Liver (tissue), 9 donors: Measurements from ENCODE around the gene ARHGAP28. TPM values are rescaled to one million over a fixed set of nuclear protein-coding genes. Genes with fewer than 3 reads are reported as not detected.

Source experiments
- DNase-seq: peaks from one replicate; pipeline ENCODE4 v3.0.0-alpha.2; 2017; ENCODE audit warnings: low spot score
- H3K27ac ChIP-seq, 2 donors: one replicate each; pipeline ENCODE4 v1.7.0; 2013; ENCODE audit warnings: inconsistent platforms in 2 of 2, low read length in 2 of 2, control low read depth in 1 of 2, low read depth in 1 of 2, mild to moderate bottlenecking in 1 of 2
- H3K27me3 ChIP-seq, 4 donors: one replicate each; pipeline versions ENCODE4 v1.6.1 to v1.7.0; 2013; ENCODE audit warnings: low read length in 3 of 4, inconsistent platforms in 1 of 4, mild to moderate bottlenecking in 1 of 4, moderate library complexity in 1 of 4; ENCODE audit not compliant: control insufficient read depth in 4 of 4, insufficient read depth in 4 of 4
- H3K36me3 ChIP-seq, 4 donors: one replicate each; pipeline versions ENCODE4 v1.6.1 to v1.7.0; 2013; ENCODE audit warnings: low read length in 3 of 4, mild to moderate bottlenecking in 3 of 4, low read depth in 1 of 4, moderate library complexity in 1 of 4; ENCODE audit not compliant: control insufficient read depth in 4 of 4, insufficient read depth in 3 of 4
- H3K4me1 ChIP-seq, 4 donors: one replicate each; pipeline versions ENCODE4 v1.6.1 to v1.7.0; 2013; ENCODE audit warnings: low read length in 3 of 4, mild to moderate bottlenecking in 3 of 4, moderate library complexity in 1 of 4; ENCODE audit not compliant: control insufficient read depth in 4 of 4, insufficient read depth in 4 of 4
- H3K4me3 ChIP-seq, 3 donors: one replicate each; pipeline versions ENCODE4 v1.6.1 to v1.7.0; 2013; ENCODE audit warnings: low read length in 3 of 3, control low read depth in 1 of 3, low read depth in 1 of 3, mild to moderate bottlenecking in 1 of 3
- H3K9ac ChIP-seq, 2 donors: one replicate each; pipeline ENCODE4 v1.7.0; 2013; ENCODE audit warnings: low read length in 2 of 2, mild to moderate bottlenecking in 2 of 2, moderate library complexity in 2 of 2, control low read depth in 1 of 2, low read depth in 1 of 2
- H3K9me3 ChIP-seq, 4 donors: one replicate each; pipeline versions ENCODE4 v1.6.1 to v1.7.0; 2013; ENCODE audit warnings: low read length in 3 of 4; ENCODE audit not compliant: control insufficient read depth in 4 of 4
- CTCF ChIP-seq: fragments of 150-350 bp; IDR thresholded peaks from 2 replicates; pipeline ENCODE4 v1.5.1; 2017; ENCODE audit warnings: improper control_type of control experiment, low read depth, low read length; ENCODE audit not compliant: missing input control
- EGR1 ChIP-seq, 2 donors: IDR thresholded peaks; 2 replicates each; pipeline ENCODE4 v1.6.1; 2016 to 2018; ENCODE audit warnings: antibody characterized with exemption in 2 of 2, low read depth in 2 of 2
- FOXA1 ChIP-seq: IDR thresholded peaks from 2 replicates; pipeline ENCODE4 v1.6.1; 2016; ENCODE audit warnings: antibody characterized with exemption
- GABPA ChIP-seq, 2 donors: IDR thresholded peaks in 1 of 2; conservative IDR thresholded peaks in 1 of 2; 2 replicates each; pipeline ENCODE4 v1.6.1; 2016; ENCODE audit warnings: antibody characterized with exemption in 2 of 2, mild to moderate bottlenecking in 1 of 2, moderate library complexity in 1 of 2
- HNF4G ChIP-seq: IDR thresholded peaks from 2 replicates; pipeline ENCODE4 v1.6.1; 2016; ENCODE audit warnings: antibody characterized with exemption
- JUND ChIP-seq, 2 donors: IDR thresholded peaks; 2 replicates each; pipeline ENCODE4 v1.6.1; 2016; ENCODE audit warnings: antibody characterized with exemption in 2 of 2
- MAX ChIP-seq: IDR thresholded peaks from 2 replicates; pipeline ENCODE4 v1.6.1; 2016; ENCODE audit warnings: antibody characterized with exemption
- NR2F2 ChIP-seq: IDR thresholded peaks from 2 replicates; pipeline ENCODE4 v1.6.1; 2016; ENCODE audit warnings: antibody characterized with exemption
- RAD21 ChIP-seq, 2 donors: IDR thresholded peaks; 2 replicates each; pipeline ENCODE4 v1.6.1; 2016; ENCODE audit warnings: antibody characterized with exemption in 2 of 2, mild to moderate bottlenecking in 2 of 2
- REST ChIP-seq: IDR thresholded peaks from 2 replicates; pipeline ENCODE4 v1.6.1; 2016; ENCODE audit warnings: antibody characterized with exemption, mild to moderate bottlenecking
- RXRA ChIP-seq, 2 donors: IDR thresholded peaks; 2 replicates each; pipeline ENCODE4 v1.6.1; 2017 to 2018; ENCODE audit warnings: antibody characterized with exemption in 2 of 2, mild to moderate bottlenecking in 1 of 2
- SP1 ChIP-seq: IDR thresholded peaks from 2 replicates; pipeline ENCODE4 v1.6.1; 2018; ENCODE audit warnings: antibody characterized with exemption, mild to moderate bottlenecking
- TAF1 ChIP-seq: conservative IDR thresholded peaks from 2 replicates; pipeline ENCODE4 v1.6.1; 2016; ENCODE audit warnings: antibody characterized with exemption, mild to moderate bottlenecking
- YY1 ChIP-seq: IDR thresholded peaks from 2 replicates; pipeline ENCODE4 v1.6.1; 2016; ENCODE audit warnings: antibody characterized with exemption, mild to moderate bottlenecking
- WGBS: extraction: QIAGEN DNeasy Blood & Tissue Kit; methylation state at CpG from one replicate; pipeline ENCODE4 v1.1.7; 2013; 5-methylcytosine and 5-hydroxymethylcytosine counted together
- polyA plus RNA-seq, 2 donors: library from polyadenylated mRNA; stranded (reverse) in 1 of 2; unstranded in 1 of 2; fragments of 200-250 nt in 1 of 2; fragments of >200 nt in 1 of 2; fragmentation: Nextera tagmentation in 1 of 2; extraction: Ambion mirVana in 1 of 2; gene quantifications; one replicate each; pipeline versions ENCODE4 v1.2.1 to v1.2.3, GENCODE V29; 2013 to 2015
- total RNA-seq, 2 donors: library from RNA; depleted of rRNA; stranded (reverse); fragments of >200 nt; gene quantifications; one replicate each; pipeline ENCODE4 v1.2.3, GENCODE V29; 2014
- donor health status: healthy.
- donor health status: healthy.
- donor health status: healthy.
- donor health status: healthy.
- donor health status: healthy.

Gene ARHGAP28
- total and polyA plus RNA-seq, 4 donors = 0.14 to 2.1 (median 0.69) TPM

GRCh38 chr18:6901286-6901926, 171.9 kb downstream of the ARHGAP28 start (continued):
- TF ChIP-seq GABPA (IDR thresholded peaks at IDR 0.05 in 1 of 2, conservative IDR thresholded peaks at IDR 0.05 in 1 of 2) = no peak
- TF ChIP-seq SP1 = peak; percentile 55
- no peak for TF ChIP-seq HNF4G
- peak; percentile 97 for TF ChIP-seq JUND (IDR thresholded peaks at IDR 0.05)

GRCh38 chr18:6917072-6917471, 187.6 kb downstream of the ARHGAP28 start:
- H3K27ac ChIP-seq = no peak overlapping the region
- no peak for DNase-seq
- WGBS = 80% methylated on average over 3 of the region's 3 CpGs
- H3K27me3 ChIP-seq = no peaks in the 10 kb centered on the region
- no peaks in the 10 kb centered on the region for H3K36me3 ChIP-seq
- no peaks in the 10 kb centered on the region for H3K9me3 ChIP-seq
- no peak overlapping the region for H3K4me3 ChIP-seq
- no peak overlapping the region for H3K9ac ChIP-seq
- no peaks in the 10 kb centered on the region for H3K4me1 ChIP-seq
- TF ChIP-seq SP1 (no peak), RXRA (IDR thresholded peaks at IDR 0.05) (no peak), CTCF (no peak), EGR1 (IDR thresholded peaks at IDR 0.05; ENCODE audit: low read depth in 2 of 2) (no peak), MAX (no peak), FOXA1 (no peak), YY1 (no peak), NR2F2 (no peak), TAF1 (no peak), REST (no peak), HNF4G (no peak), JUND (IDR thresholded peaks at IDR 0.05) (no peak)

- Histone ChIP-seq H3K9ac (no peak overlapping the region), H3K36me3 (no peaks in the 10 kb centered on the region), H3K4me3 (no peak overlapping the region), H3K27me3 (no peaks in the 10 kb centered on the region), H3K27ac (no peak overlapping the region), H3K9me3 (no peaks in the 10 kb centered on the region), H3K4me1 (no peaks in the 10 kb centered on the region)
- 74% methylated on average over 37 of the region's 37 CpGs for WGBS
- DNase-seq = peak; percentile 58
- peak; percentile 77 to 90 for TF ChIP-seq RAD21 (IDR thresholded peaks at IDR 0.05)
- peak; percentile 67 for TF ChIP-seq CTCF
- no peak for TF ChIP-seq REST
Measured at GRCh38 chr18:6920099-6920955, 190.8 kb downstream of the ARHGAP28 start.
